ENCODE results near the gene ELP5. TPM values are rescaled to one million over a fixed set of nuclear protein-coding genes. Genes with fewer than 3 reads are reported as not detected.

The ELP5 gene
- total RNA-seq, 2 donors from 2014 or later: 10.2 to 16.3 TPM

- Histone ChIP-seq H3K27ac (no peak overlapping the region), H3K4me3 (no peak overlapping the region), H3K27me3 (no peaks in the 10 kb centered on the region), H3K9me3 (no peaks in the 10 kb centered on the region), H3K4me1 (peaks cover 42% of the 10 kb centered on the region), H3K36me3 (replicated peaks in 1 of 2; ENCODE audit: insufficient read depth in 1 of 2, low read depth in 2 of 2) (peaks cover 0 to 4% of the 10 kb centered on the region in 2 donors)
- ATAC-seq: no peak
- TF ChIP-seq POLR2A (IDR thresholded peaks at IDR 0.05) (no peak), CTCF (IDR thresholded peaks at IDR 0.05) (no peak)
- intact Hi-C loops (cut with DNase I): no loop called here
- WGBS, 2 donors: 73 to 91% methylated on average over 2 to 5 of the region's 5 CpGs
- DNase-seq: no peak
These were observed 5.2 kb upstream of the ELP5 start for GRCh38 chr17:7246779-7247178.

- peaks cover 48% of the 10 kb centered on the region for H3K4me1 ChIP-seq
- no peak for DNase-seq
These were observed 3.2 kb upstream of the ELP5 start for GRCh38 chr17:7248796-7249195.

GRCh38 chr17:7249214-7249613 lies 2.8 kb upstream of the ELP5 start:
- peaks cover 0 to 4% of the 10 kb centered on the region in 2 donors for H3K36me3 ChIP-seq (replicated peaks in 1 of 2; ENCODE audit: insufficient read depth in 1 of 2, low read depth in 2 of 2)
- ATAC-seq (no peak), DNase-seq (no peak)
- H3K27me3 ChIP-seq: no peaks in the 10 kb centered on the region
- intact Hi-C loops (cut with DNase I): no loop called here
- H3K9me3 ChIP-seq: no peaks in the 10 kb centered on the region
- H3K27ac ChIP-seq: peak overlapping the region in 2 of 4 donors; percentile 8 to 14
- H3K4me1 ChIP-seq: peaks cover 45% of the 10 kb centered on the region
- no peak overlapping the region for H3K4me3 ChIP-seq
- TF ChIP-seq CTCF (IDR thresholded peaks at IDR 0.05) (no peak), POLR2A (IDR thresholded peaks at IDR 0.05) (no peak)
- WGBS, 2 donors: 70 to 79% methylated on average over 6 of the region's 6 CpGs

More at GRCh38 chr17:7248796-7249195, 3.2 kb upstream of the ELP5 start:
- Histone ChIP-seq H3K9me3 (no peaks in the 10 kb centered on the region), H3K27me3 (no peaks in the 10 kb centered on the region), H3K36me3 (replicated peaks in 1 of 2; ENCODE audit: insufficient read depth in 1 of 2, low read depth in 2 of 2) (peaks cover 0 to 4% of the 10 kb centered on the region in 2 donors), H3K27ac (peak overlapping the region in 2 of 4 donors; percentile 8 to 14), H3K4me3 (no peak overlapping the region)
- no peak for ATAC-seq
- WGBS, 2 donors: 62 to 67% methylated on average over 4 of the region's 4 CpGs
- no peak for TF ChIP-seq CTCF (IDR thresholded peaks at IDR 0.05)
- TF ChIP-seq POLR2A (IDR thresholded peaks at IDR 0.05): no peak
- intact Hi-C loops (cut with DNase I): no loop called here

- no peak for ATAC-seq
- Histone ChIP-seq H3K36me3 (replicated peaks in 1 of 2; ENCODE audit: insufficient read depth in 1 of 2, low read depth in 2 of 2) (peaks cover 0 to 6% of the 10 kb centered on the region in 2 donors), H3K27ac (peak overlapping the region in 2 of 4 donors; percentile 2 to 100), H3K9me3 (no peaks in the 10 kb centered on the region), H3K27me3 (no peaks in the 10 kb centered on the region), H3K4me1 (peaks cover 38% of the 10 kb centered on the region), H3K4me3 (no peak overlapping the region)
- TF ChIP-seq CTCF (IDR thresholded peaks at IDR 0.05) (no peak), POLR2A (IDR thresholded peaks at IDR 0.05) (no peak)
- WGBS, 2 donors: 78 to 87% methylated on average over 7 of the region's 7 CpGs
- intact Hi-C loops (cut with DNase I): no loop called here
- no peak for DNase-seq
These were observed 2.2 kb upstream of the ELP5 start for GRCh38 chr17:7249830-7250229.

Data from body of pancreas (tissue), 4 donors.